K562 (cell line): ENCODE results near the gene ROBO1. TPM values are rescaled to one million over a fixed set of nuclear protein-coding genes. Genes with fewer than 3 reads are reported as not detected.

Experiments
- ATAC-seq: fragments of 200-7000 bp; cut with Tn5 transposase; 3 replicates; pipeline ENCODE4 v1.9.1; 2020; ENCODE audit warnings: moderate library complexity
- BruUV-seq: library from RNA; stranded (reverse); fragments of 400-500 nt; replicated peaks from 2 replicates; lab custom pipeline; 2021; lab: Mats Ljungman, UMichigan
- CTCF ChIA-PET: fragments of 300-600 bp; formaldehyde crosslinking; extraction: SDS; loops from one replicate; lab custom pipeline; 2021; ENCODE audit warnings: low intra/inter-chr PET ratio; lab: Yijun Ruan, JAX
- POLR2A ChIA-PET: fragments of 300-600, 350-650 bp; sonication (Branson Sonifier 250); formaldehyde crosslinking; extraction: SDS; loops from one replicate; lab custom pipeline; 2021; ENCODE audit warnings: antibody characterized with exemption, inconsistent platforms; lab: Yijun Ruan, JAX
- DNase-seq, 4 experiments: peaks; one replicate each; pipeline versions ENCODE4 v3.0.0 to v3.0.0-alpha.2; 2011 to 2018; ENCODE audit warnings: low spot score in 3 of 4, mixed read lengths in 3 of 4; ENCODE audit errors: extremely low read depth in 1 of 4
- FAIRE-seq: peaks from 2 replicates; lab custom pipeline; 2011; peaks lifted over from hg19 to GRCh38; lab: Jason Lieb, UNC
- H2AFZ ChIP-seq: 2 replicates; pipeline ENCODE4 v1.6.0; 2011; ENCODE audit warnings: low read depth, low read length, control low read depth, inconsistent platforms
- H3K27ac ChIP-seq: fragments of 200-600 bp; 3 replicates; pipeline ENCODE4 v1.8.0; 2011; ENCODE audit warnings: low read depth, mild to moderate bottlenecking, control low read depth, inconsistent platforms, low read length, moderate library complexity, mixed read lengths; ENCODE audit errors: extremely low read depth
- H3K27me3 ChIP-seq, 2 experiments: fragments of 300-600 bp in 1 of 2; 2 replicates in 1 of 2; 3 replicates in 1 of 2; pipeline versions ENCODE4 v1.6.0 to v1.8.0; 2011; ENCODE audit warnings: inconsistent platforms in 2 of 2, low read length in 2 of 2, mild to moderate bottlenecking in 1 of 2, mixed read lengths in 1 of 2, moderate library complexity in 1 of 2; ENCODE audit not compliant: control insufficient read depth in 2 of 2, insufficient read depth in 2 of 2
- H3K36me3 ChIP-seq: fragments of 300-600 bp; 3 replicates; pipeline ENCODE4 v1.8.0; 2011; ENCODE audit warnings: mild to moderate bottlenecking, low read length, inconsistent platforms; ENCODE audit not compliant: control insufficient read depth, insufficient read depth
- H3K4me1 ChIP-seq, 2 experiments: fragments of 200-600 bp in 1 of 2; replicated peaks in 1 of 2; 2 replicates in 1 of 2; 3 replicates in 1 of 2; pipeline versions ENCODE4 v1.5.1 to v1.8.0; 2011; ENCODE audit warnings: inconsistent platforms in 2 of 2, low read length in 2 of 2, mild to moderate bottlenecking in 1 of 2, mixed read lengths in 1 of 2, moderate library complexity in 1 of 2; ENCODE audit not compliant: control insufficient read depth in 2 of 2, insufficient read depth in 2 of 2
- H3K4me2 ChIP-seq: 2 replicates; pipeline ENCODE4 v1.6.1; 2011; ENCODE audit warnings: low read length, control low read depth, inconsistent platforms, mixed read lengths; ENCODE audit not compliant: insufficient read depth
- H3K4me3 ChIP-seq: fragments of 200-600 bp; sonication (generic), shearing (Covaris generic); 2 replicates; pipeline ENCODE4 v1.5.1; 2016; ENCODE audit warnings: control low read depth, inconsistent platforms
- H3K79me2 ChIP-seq: fragments of 200-600 bp; 3 replicates; pipeline ENCODE4 v1.8.0; 2011; ENCODE audit warnings: low read length, inconsistent platforms; ENCODE audit not compliant: control insufficient read depth, insufficient read depth
- H3K9ac ChIP-seq, 2 experiments: 2 replicates each; pipeline versions ENCODE4 v1.6.0 to v1.6.1; 2011; ENCODE audit warnings: low read depth in 2 of 2, low read length in 2 of 2, control low read depth in 1 of 2, inconsistent platforms in 1 of 2, mild to moderate bottlenecking in 1 of 2, mixed read lengths in 1 of 2; ENCODE audit not compliant: insufficient read depth in 1 of 2
- H3K9me1 ChIP-seq: one replicate; pipeline ENCODE4 v1.6.0; 2011; ENCODE audit warnings: inconsistent platforms, mild to moderate bottlenecking, low read length, moderate library complexity; ENCODE audit not compliant: control insufficient read depth, insufficient read depth
- H3K9me3 ChIP-seq: replicated peaks from 2 replicates; pipeline ENCODE4 v1.5.1; 2011; ENCODE audit warnings: low read depth, low read length, inconsistent platforms; ENCODE audit not compliant: control insufficient read depth, insufficient read depth
- H4K20me1 ChIP-seq: replicated peaks from 2 replicates; pipeline ENCODE4 v1.6.1; 2011; ENCODE audit warnings: low read length, inconsistent platforms, mixed read lengths; ENCODE audit not compliant: control insufficient read depth, insufficient read depth
- DDX20 ChIP-seq: fragments of 450-650 bp; IDR thresholded peaks from 2 replicates; pipeline ENCODE4 v1.6.1; 2016; ENCODE audit warnings: missing genetic modification characterization, low read depth, mild to moderate bottlenecking, missing compliant biosample characterization, moderate library complexity
- EP300 ChIP-seq: IDR thresholded peaks from 2 replicates; pipeline ENCODE4 v1.6.1; 2012; ENCODE audit warnings: low read length, improper control_type of control experiment
- FOXK1 ChIP-seq: sonication (generic); formaldehyde crosslinking; IDR thresholded peaks from 2 replicates; pipeline ENCODE4 v1.8.0; 2022; ENCODE audit warnings: missing genetic modification reagents, mild to moderate bottlenecking, borderline replicate concordance
- HNRNPUL1 ChIP-seq: fragments of 200-400 bp; formaldehyde crosslinking; IDR thresholded peaks from 2 replicates; pipeline ENCODE4 v1.6.1; 2017; ENCODE audit warnings: low read length
- PTTG1 ChIP-seq: fragments of 450-650 bp; IDR thresholded peaks from 2 replicates; pipeline ENCODE4 v1.6.1; 2016; ENCODE audit warnings: low read depth, mild to moderate bottlenecking, missing genetic modification characterization, missing compliant biosample characterization
- SLC30A9 ChIP-seq: fragments of 250-450 bp; sonication (Bioruptor Pico); IDR thresholded peaks from 2 replicates; pipeline ENCODE4 v1.8.0; 2022; ENCODE audit warnings: mild to moderate bottlenecking, moderate library complexity
- SMAD3 ChIP-seq: fragments of 450-650 bp; formaldehyde crosslinking; conservative IDR thresholded peaks from 2 replicates; pipeline ENCODE4 v1.4.0; 2020; ENCODE audit warnings: mild to moderate bottlenecking
- SNRNP70 ChIP-seq: fragments of 200-400 bp; formaldehyde crosslinking; optimal IDR thresholded peaks from 2 replicates; pipeline ENCODE3; 2017; ENCODE audit warnings: low read depth, low read length
- THRB ChIP-seq: fragments of 450-650 bp; formaldehyde crosslinking; conservative IDR thresholded peaks from 2 replicates; pipeline ENCODE4 v1.4.0; 2022; ENCODE audit warnings: mild to moderate bottlenecking, missing genetic modification characterization
- ZNF408 ChIP-seq: fragments of 250-450 bp; sonication (Bioruptor Pico); IDR thresholded peaks from 2 replicates; pipeline ENCODE4 v1.4.0; 2020; ENCODE audit warnings: low read depth, mild to moderate bottlenecking, moderate library complexity
- ZNF695 ChIP-seq: fragments of 450-650 bp; formaldehyde crosslinking; IDR thresholded peaks from 2 replicates; pipeline ENCODE4 v1.4.0; 2020; ENCODE audit warnings: mild to moderate bottlenecking, moderate library complexity
- WGBS: fragments of 100-300 bp; shearing (Covaris generic); methylation state at CpG from one replicate; pipeline ENCODE4 v1.1.6; 2016; ENCODE audit warnings: low coverage, mixed read lengths; ENCODE audit not compliant: insufficient coverage; ENCODE audit errors: missing lambda C conversion rate; 5-methylcytosine and 5-hydroxymethylcytosine counted together
- in situ Hi-C: fragments of 300-500 bp; cut with MboI; formaldehyde crosslinking; loops from 4 replicates; pipeline ENCODE4 v1.15.0; 2018; ENCODE audit warnings: inconsistent platforms, mixed read lengths
- intact Hi-C: fragments of 100-400 bp; cut with micrococcal nuclease; formaldehyde crosslinking; loops from 2 replicates; pipeline ENCODE4 v1.14.2; 2022
- polyA plus RNA-seq, 8 experiments: library from polyadenylated mRNA; depleted of rRNA in 4 of 8; stranded (reverse) in 5 of 8; unstranded in 3 of 8; fragments of >200 nt; fragmentation: Nextera tagmentation in 2 of 8; fragmentation: Illumina TruSeq in 1 of 8; extraction: Ambion mirVana in 2 of 8; extraction: Trizol in 1 of 8; gene quantifications; 2 replicates each; pipeline versions ENCODE4 v1.2.1 to v1.2.3, GENCODE V29; 2011 to 2014; ENCODE audit warnings: inconsistent platforms in 1 of 8, missing spikeins in 1 of 8
- total RNA-seq, 7 experiments: library from RNA; depleted of rRNA in 6 of 7; stranded (reverse); fragments of >200 nt in 6 of 7; fragmentation: Illumina TruSeq in 2 of 7; extraction: Trizol in 2 of 7; gene quantifications; 2 replicates each; pipeline versions ENCODE4 v1.2.1 to v1.2.3, GENCODE V29; 2011 to 2021; ENCODE audit warnings: low replicate concordance in 1 of 7

Gene ROBO1
- total and polyA plus RNA-seq, 9 of the 15 experiments (the other 6 are each of a cell fraction or from before 2014, with no cell fraction given) = 0.01 to 0.53 (median 0.17) TPM; not detected in 5

- no peak for TF ChIP-seq THRB (CRISPR knock-in tag)
- TF ChIP-seq DDX20 (tag) = no peak
- TF ChIP-seq HNRNPUL1 = no peak
- no peak for TF ChIP-seq SMAD3 (CRISPR knock-in tag)
- TF ChIP-seq PTTG1 (tag) = no peak
Measured at GRCh38 chr3:79015854-79016253, 751.9 kb downstream of the ROBO1 start (continued).

GRCh38 chr3:79012946-79013362 is 754.8 kb downstream of the ROBO1 start:
- H4K20me1 ChIP-seq = no peaks in the 10 kb centered on the region
- CTCF ChIA-PET = no interaction called here
- H3K9ac ChIP-seq = no peak overlapping the region
- TF ChIP-seq EP300 (no peak), SLC30A9 (CRISPR knock-in tag) (no peak), FOXK1 (CRISPR knock-in tag) (no peak), ZNF695 (CRISPR knock-in tag) (no peak), ZNF408 (no peak), SNRNP70 (no peak)
- WGBS = 0% methylated on average over 2 of the region's 2 CpGs
- intact Hi-C loops = no loop called here
- no peak overlapping the region for H3K4me3 ChIP-seq
- in situ Hi-C loops = no loop called here
- ATAC-seq (no peak), DNase-seq (no peak), FAIRE-seq (no peak)
- H2AFZ ChIP-seq = no peak overlapping the region
- H3K79me2 ChIP-seq = no peaks in the 10 kb centered on the region
- H3K4me2 ChIP-seq = no peak overlapping the region
- H3K4me1 ChIP-seq = no peaks in the 10 kb centered on the region
- H3K27me3 ChIP-seq = no peaks in the 10 kb centered on the region
- H3K9me1 ChIP-seq = no peaks in the 10 kb centered on the region
- H3K9me3 ChIP-seq = no peaks in the 10 kb centered on the region
- POLR2A ChIA-PET = no interaction called here
- BruUV-seq = no TSS peak
- no peaks in the 10 kb centered on the region for H3K36me3 ChIP-seq
- no peak overlapping the region for H3K27ac ChIP-seq
